Measurements from ENCODE around the gene TSSC4.

The TSSC4 gene

DNA sequence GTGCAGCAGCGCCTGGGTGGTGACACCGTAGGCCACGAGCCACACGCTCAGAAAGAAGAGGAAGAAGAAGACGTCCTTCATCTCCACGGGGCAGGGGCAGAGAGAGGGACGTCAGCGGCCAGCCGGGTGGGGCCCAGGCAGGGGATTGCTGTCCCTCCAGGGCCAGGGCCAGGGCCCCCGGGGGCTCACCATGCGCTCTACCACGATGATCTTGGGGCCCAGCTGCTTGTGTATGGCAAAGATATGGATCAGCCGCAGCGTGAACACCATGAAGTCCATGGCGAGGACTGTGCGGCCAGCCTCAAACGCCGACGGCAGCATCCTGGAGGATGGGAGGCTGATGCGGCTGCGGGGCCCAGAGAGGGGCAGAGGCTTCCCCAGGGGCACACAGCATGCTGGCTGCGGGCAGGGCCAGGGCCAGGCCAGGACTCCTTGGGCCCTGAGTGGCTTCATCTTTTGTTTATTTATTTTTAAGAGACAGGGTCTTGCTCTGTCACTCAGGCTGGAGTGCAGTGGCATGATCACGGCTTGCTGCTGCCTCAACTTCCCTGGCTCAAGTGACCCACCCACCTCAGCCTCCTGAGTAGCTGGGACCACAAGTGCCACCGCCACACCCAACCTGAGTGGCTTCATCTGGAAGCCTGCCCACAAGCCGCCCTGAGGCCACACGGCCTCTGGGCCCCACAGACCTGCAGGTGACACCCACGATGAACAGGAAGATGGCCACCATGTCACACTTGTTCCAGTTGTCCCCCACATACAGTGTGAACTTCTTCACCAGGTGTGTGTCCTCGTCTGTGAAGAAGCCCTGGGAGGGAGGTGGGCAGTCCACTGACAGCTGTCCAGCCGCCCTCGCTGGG is 11.1 kb downstream of the TSSC4 start:
- TF ChIP-seq, protein P1, sequence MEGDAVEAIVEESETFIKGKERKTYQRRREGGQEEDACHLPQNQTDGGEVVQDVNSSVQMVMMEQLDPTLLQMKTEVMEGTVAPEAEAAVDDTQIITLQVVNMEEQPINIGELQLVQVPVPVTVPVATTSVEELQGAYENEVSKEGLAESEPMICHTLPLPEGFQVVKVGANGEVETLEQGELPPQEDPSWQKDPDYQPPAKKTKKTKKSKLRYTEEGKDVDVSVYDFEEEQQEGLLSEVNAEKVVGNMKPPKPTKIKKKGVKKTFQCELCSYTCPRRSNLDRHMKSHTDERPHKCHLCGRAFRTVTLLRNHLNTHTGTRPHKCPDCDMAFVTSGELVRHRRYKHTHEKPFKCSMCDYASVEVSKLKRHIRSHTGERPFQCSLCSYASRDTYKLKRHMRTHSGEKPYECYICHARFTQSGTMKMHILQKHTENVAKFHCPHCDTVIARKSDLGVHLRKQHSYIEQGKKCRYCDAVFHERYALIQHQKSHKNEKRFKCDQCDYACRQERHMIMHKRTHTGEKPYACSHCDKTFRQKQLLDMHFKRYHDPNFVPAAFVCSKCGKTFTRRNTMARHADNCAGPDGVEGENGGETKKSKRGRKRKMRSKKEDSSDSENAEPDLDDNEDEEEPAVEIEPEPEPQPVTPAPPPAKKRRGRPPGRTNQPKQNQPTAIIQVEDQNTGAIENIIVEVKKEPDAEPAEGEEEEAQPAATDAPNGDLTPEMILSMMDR (IDR thresholded peaks at IDR 0.05; ENCODE audit: low read depth, low read length): no peak
- H3K4me3 ChIP-seq (ENCODE audit: low read depth, low read length): no peak overlapping the region

DNA sequence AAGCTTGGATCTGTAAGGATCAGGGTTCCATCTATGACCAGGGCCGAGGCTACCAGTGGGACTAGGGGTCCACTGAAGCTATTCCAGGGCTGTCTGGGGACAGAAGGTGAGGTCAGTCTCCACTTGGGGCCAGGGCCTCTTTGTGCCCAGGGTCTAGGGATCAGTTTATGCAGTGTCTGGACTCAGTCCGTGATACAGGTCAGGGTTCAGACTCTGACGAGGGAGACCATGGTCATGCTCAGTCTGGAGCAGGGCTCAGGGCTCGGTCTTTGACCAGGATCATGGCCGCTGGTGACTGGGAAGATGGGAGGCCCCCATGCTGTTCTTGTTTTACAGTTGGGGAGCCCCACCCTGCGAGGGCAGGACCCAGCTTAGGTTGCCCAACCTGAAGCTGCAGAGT is 11.8 kb downstream of the TSSC4 start:
- TF ChIP-seq, protein P1 (IDR thresholded peaks at IDR 0.05; ENCODE audit: low read depth, low read length): no peak

DNA sequence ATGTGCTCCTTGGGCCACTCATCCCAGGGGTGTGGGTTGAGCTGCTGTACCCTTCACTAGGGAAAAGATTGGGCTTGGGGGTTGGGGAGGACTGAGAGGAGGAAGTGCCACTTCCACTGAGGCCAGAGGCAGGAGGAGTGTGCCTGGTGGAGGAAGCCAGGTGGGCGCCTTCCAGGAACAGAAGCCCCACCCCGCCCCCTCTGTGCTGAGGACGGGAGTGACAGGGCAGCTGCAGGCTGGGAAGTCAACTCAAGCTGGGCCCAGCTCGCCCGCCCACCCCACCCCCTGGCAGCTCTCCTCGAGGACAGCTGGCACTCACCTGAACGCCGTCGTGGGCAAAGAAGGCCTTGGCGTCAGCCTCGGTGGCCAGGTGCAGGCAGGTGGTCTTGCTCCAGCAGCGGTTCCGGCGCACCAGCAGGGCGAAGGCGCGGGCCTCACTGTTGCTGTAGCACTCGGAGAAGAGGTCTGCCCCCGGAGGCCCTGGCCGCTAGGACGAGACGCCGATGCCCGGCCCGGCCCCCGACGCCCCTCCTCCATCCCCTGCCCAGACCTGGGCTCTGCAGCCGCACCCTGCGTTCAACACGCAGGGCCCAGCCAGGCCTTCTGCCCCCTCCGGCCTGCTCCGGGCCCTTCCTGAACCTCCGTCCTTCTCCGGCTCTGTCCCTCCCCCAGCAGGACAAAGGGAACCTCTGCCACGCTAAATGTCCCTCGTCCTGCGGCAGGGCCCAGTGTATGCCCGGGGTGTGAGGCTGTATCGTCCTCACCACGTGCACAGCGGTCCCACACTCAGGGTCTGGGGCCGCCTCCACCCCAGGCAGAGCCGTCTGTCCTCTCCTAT is 13.4 kb downstream of the TSSC4 start:
- TF ChIP-seq, protein P1 (IDR thresholded peaks at IDR 0.05; ENCODE audit: low read depth, low read length): no peak
- H3K4me3 ChIP-seq (ENCODE audit: low read depth, low read length): no peak overlapping the region

More for the DNA sequence above, 11.8 kb downstream of the TSSC4 start:
- H3K4me3 ChIP-seq (ENCODE audit: low read depth, low read length): no peak overlapping the region

DNA sequence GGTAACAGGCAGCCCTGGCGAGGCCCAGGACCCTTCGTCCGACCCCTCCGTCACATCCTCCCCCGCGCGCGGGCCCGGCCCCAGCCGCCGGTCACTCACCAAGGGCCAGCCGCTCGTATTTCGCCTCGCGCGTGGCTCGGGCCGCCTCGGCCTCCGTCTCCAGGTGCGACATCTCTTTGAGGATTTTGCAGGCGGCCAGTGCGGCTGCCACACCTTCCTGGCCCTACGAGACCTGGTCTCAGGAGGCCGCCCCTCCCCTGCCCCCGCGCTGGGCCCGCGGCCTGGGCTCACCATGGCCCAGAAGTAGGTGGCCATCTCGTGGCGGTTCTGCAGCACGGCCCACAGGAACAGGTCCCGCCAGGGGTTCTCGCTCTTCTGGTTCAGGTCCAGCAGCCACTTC is 14.1 kb downstream of the TSSC4 start:
- H3K4me3 ChIP-seq (ENCODE audit: low read depth, low read length): no peak overlapping the region
- TF ChIP-seq, protein P1 (IDR thresholded peaks at IDR 0.05; ENCODE audit: low read depth, low read length): no peak

DNA sequence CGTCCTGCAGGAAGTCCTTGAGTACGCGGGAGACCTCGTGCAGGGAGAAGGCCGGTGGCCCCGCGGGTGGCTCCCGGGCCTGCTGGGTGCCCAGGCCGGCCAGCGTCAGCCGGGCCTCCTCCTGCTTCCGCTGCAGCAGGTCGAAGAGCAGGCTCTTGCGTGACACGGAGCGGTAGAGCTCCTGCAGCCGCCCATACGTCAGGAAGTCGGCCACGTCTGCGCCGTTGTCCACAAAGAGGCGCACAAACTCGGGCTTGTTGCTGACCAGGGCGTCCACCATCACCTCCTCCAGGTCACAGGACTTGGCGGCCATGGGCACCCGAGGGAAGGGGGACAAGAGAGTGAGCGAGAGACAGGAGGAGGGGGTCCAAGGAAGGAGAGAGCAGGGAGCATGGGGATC is 14.6 kb downstream of the TSSC4 start:
- TF ChIP-seq, protein P1 (IDR thresholded peaks at IDR 0.05; ENCODE audit: low read depth, low read length): no peak
- H3K4me3 ChIP-seq (ENCODE audit: low read depth, low read length): no peak overlapping the region

DNA sequence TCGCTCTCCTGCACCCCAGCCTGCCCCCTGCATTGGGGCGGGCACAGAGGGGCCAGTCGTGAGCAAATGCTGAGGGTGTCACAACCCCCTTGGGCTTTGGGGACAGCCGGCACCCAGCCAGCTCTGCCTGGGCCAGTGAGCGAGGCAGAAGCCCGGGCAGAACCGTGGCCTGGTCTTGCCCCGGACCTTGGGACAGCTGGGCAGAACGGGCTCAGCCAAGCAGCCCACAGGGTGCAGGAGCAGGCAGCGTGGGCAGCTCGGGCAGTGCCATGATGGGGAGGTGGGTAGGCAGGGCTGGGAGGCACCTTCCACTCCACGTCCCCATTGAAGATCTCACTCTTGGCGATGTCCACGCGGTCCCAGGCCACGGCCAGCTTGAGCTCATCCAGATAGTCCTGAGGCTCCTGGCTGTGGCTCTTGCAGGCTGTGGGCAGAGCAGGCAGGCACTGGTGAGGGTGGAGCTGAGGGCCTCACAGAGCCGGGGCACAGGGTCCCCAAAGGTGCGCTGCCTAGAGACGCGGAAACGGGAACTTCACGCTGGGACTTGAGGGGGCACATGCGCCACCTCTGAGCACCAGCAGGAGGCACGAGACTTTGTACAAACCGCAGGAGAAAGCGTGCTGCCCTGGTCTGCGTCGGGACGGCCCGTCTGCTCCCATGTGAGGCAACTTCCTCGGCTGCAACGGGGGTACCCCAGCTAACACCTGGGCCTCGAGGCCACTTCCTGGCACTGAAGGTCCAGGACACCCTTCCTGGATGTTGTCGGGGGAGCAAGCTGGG is 15.2 kb downstream of the TSSC4 start:
- TF ChIP-seq, protein P1 (IDR thresholded peaks at IDR 0.05; ENCODE audit: low read depth, low read length): no peak
- H3K4me3 ChIP-seq (ENCODE audit: low read depth, low read length): no peak overlapping the region

All from WI38 (cell line).